Lung microvascular endothelial cell (primary cell): ENCODE measurements around the gene ZNF205. TPM values are rescaled to one million over a fixed set of nuclear protein-coding genes. Genes with fewer than 3 reads are reported as not detected.
A peak's percentile ranks its signal among the peaks of the same experiment; 100 is the strongest.

Experiments used
- DNase-seq, 2 donors: peaks; one replicate each; pipeline versions ENCODE4 v3.0.0 to v3.0.0-alpha.2; 2010; ENCODE audit warnings: low read depth in 2 of 2
- total RNA-seq: library from RNA; depleted of rRNA; stranded (reverse); fragments of >200 nt; gene quantifications from 2 replicates; pipeline ENCODE4 v1.2.1, GENCODE V29; 2014

Gene ZNF205
- total RNA-seq, 1 donor from 2014 or later: 12.3 TPM

GRCh38 chr16:3101018-3101840, 11.2 kb upstream of the ZNF205 start:
- peak; percentile 52 to 70 for DNase-seq

- DNase-seq: peak; percentile 83 to 92
Observed at GRCh38 chr16:3101841-3102470, 10.4 kb upstream of the ZNF205 start.

GRCh38 chr16:3106205-3106928, 6.0 kb upstream of the ZNF205 start:
- DNase-seq: peak; percentile 83 to 94

GRCh38 chr16:3112881-3113574, 642 bp downstream of the ZNF205 start:
- DNase-seq: no peak

GRCh38 chr16:3113765-3114479, 1.5 kb downstream of the ZNF205 start:
- DNase-seq: peak; percentile 56 to 77

GRCh38 chr16:3115003-3115402, 2.6 kb downstream of the ZNF205 start:
- DNase-seq: no peak

- no peak for DNase-seq
Observed at GRCh38 chr16:3115561-3115960, 3.2 kb downstream of the ZNF205 start.

- DNase-seq: no peak
Observed at GRCh38 chr16:3118204-3118790, 5.9 kb downstream of the ZNF205 start.

GRCh38 chr16:3118846-3119245, 6.5 kb downstream of the ZNF205 start:
- DNase-seq: no peak

GRCh38 chr16:3119286-3119685, 6.9 kb downstream of the ZNF205 start:
- no peak for DNase-seq

- DNase-seq: no peak
Observed at GRCh38 chr16:3119701-3120408, 7.5 kb downstream of the ZNF205 start.

- DNase-seq: no peak
Observed at GRCh38 chr16:3120435-3120834, 8.0 kb downstream of the ZNF205 start.

GRCh38 chr16:3121851-3122467, 9.6 kb downstream of the ZNF205 start:
- DNase-seq: no peak

- no peak for DNase-seq
Observed at GRCh38 chr16:3122926-3123570, 10.7 kb downstream of the ZNF205 start.

GRCh38 chr16:3123986-3124886, 11.8 kb downstream of the ZNF205 start:
- DNase-seq: peak; percentile 93 to 94

GRCh38 chr16:3127745-3128144, 15.4 kb downstream of the ZNF205 start:
- no peak for DNase-seq

- DNase-seq: peak; percentile 89
Observed at GRCh38 chr16:3129137-3130131, 17.0 kb downstream of the ZNF205 start.
